HL-60/S4 treated with phorbol 12-myristate 13-acetate at 8.2 ng/mL for 4 days and 3 days (cell line): Measurements from ENCODE around the gene SLC1A6.
"Not testable (repeated sequence)": the region's sequence is repeated elsewhere in the genome, so short reads cannot be mapped to it uniquely, and the experiment has no call there.

Source experiments
- in situ Hi-C: fragments of 300-500 bp; cut with MboI; formaldehyde crosslinking; loops from 2 replicates; pipeline ENCODE4 v1.15.0; 2022; ENCODE audit warnings: low sequenced_read_pairs

Gene SLC1A6

GRCh38 chr19:14979476-14980255, at the start of gene SLC1A6:
SLC1A6 (minus strand) TSS chr19:14979864; CDS start chr19:14972910, 6,954 bp downstream.
- in situ Hi-C loops = no loop called here

GRCh38 chr19:15028490-15028889, 48.8 kb upstream of the SLC1A6 start:
- in situ Hi-C loops = no loop called here

GRCh38 chr19:15025217-15025616, 45.6 kb upstream of the SLC1A6 start:
- in situ Hi-C loops = no loop called here

- in situ Hi-C loops = no loop called here
Measured at GRCh38 chr19:15022752-15023151, 43.1 kb upstream of the SLC1A6 start.

- in situ Hi-C loops = no loop called here
Measured at GRCh38 chr19:15021286-15022007, 41.8 kb upstream of the SLC1A6 start.

GRCh38 chr19:15018836-15019235, 39.2 kb upstream of the SLC1A6 start:
- in situ Hi-C loops = not testable (repeated sequence)

- in situ Hi-C loops = no loop called here
Measured at GRCh38 chr19:15015946-15016542, 36.4 kb upstream of the SLC1A6 start.

GRCh38 chr19:15014579-15014978, 34.9 kb upstream of the SLC1A6 start:
- in situ Hi-C loops = no loop called here

GRCh38 chr19:15010501-15011300, 31.0 kb upstream of the SLC1A6 start:
- in situ Hi-C loops = no loop called here

GRCh38 chr19:15008308-15008707, 28.6 kb upstream of the SLC1A6 start:
- in situ Hi-C loops = no loop called here

GRCh38 chr19:14997981-14998380, 18.3 kb upstream of the SLC1A6 start:
- in situ Hi-C loops = no loop called here

GRCh38 chr19:14992780-14993179, 13.1 kb upstream of the SLC1A6 start:
- in situ Hi-C loops = no loop called here

- in situ Hi-C loops = no loop called here
Measured at GRCh38 chr19:14985133-14985532, 5.5 kb upstream of the SLC1A6 start.

GRCh38 chr19:14978161-14978776, 1.4 kb downstream of the SLC1A6 start:
- in situ Hi-C loops = no loop called here

GRCh38 chr19:14977128-14977527, 2.5 kb downstream of the SLC1A6 start:
- in situ Hi-C loops = no loop called here

- in situ Hi-C loops = no loop called here
Measured at GRCh38 chr19:14974488-14974887, 5.2 kb downstream of the SLC1A6 start.

GRCh38 chr19:14972676-14973075, 7.0 kb downstream of the SLC1A6 start:
- in situ Hi-C loops = no loop called here

GRCh38 chr19:14971474-14971873, 8.2 kb downstream of the SLC1A6 start:
- in situ Hi-C loops = no loop called here

- in situ Hi-C loops = no loop called here
Measured at GRCh38 chr19:14968247-14968646, 11.4 kb downstream of the SLC1A6 start.

- in situ Hi-C loops = no loop called here
Measured at GRCh38 chr19:14961956-14962685, 17.5 kb downstream of the SLC1A6 start.
